Upper lobe of left lung (tissue), 4 donors: Measurements from ENCODE around the gene TAAR6.

Source experiments
- CTCF ChIP-seq, 6 experiments: fragments of 450-650 bp in 4 of 6; fragments of 200-600 bp in 2 of 6; sonication (generic) in 2 of 6; IDR thresholded peaks; one replicate each; pipeline ENCODE4 v1.5.1; 2016 to 2019; ENCODE audit warnings: antibody characterized with exemption in 6 of 6
- EP300 ChIP-seq, 4 donors: sonication (generic); formaldehyde crosslinking; IDR thresholded peaks; one replicate each; pipeline ENCODE4 v1.5.1; 2017; ENCODE audit warnings: antibody characterized with exemption in 4 of 4, control low read depth in 2 of 4
- POLR2A ChIP-seq, 4 donors: fragments of 450-650 bp; IDR thresholded peaks; one replicate each; pipeline ENCODE4 v1.5.1; 2016 to 2017; ENCODE audit warnings: antibody characterized with exemption in 4 of 4, mild to moderate bottlenecking in 2 of 4

DNA sequence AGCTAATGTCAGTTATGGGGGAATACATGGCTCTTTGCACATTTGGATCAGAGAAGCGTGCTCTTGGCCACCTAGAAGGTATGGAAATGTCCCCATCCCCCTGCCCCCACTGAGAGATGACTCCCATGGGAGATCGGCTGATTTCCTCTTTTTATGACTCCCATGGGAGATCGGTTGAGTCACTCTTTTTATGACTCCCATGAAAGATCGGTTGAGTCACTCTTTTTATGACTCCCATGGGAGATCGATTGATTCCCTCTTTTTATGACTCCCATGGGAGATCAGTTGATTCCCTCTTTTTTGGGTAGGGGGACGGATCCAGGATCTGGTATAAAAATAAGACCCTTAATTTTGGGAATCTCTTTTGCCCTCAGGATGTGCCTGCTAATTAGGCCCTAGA, 42.3 kb upstream of the TAAR6 start:
- TF ChIP-seq EP300 (IDR thresholded peaks at IDR 0.05) (no peak), CTCF (IDR thresholded peaks at IDR 0.05) (no peak), POLR2A (IDR thresholded peaks at IDR 0.05) (no peak)
